ENCODE measurements around the gene KIF12. TPM values are rescaled to one million over a fixed set of nuclear protein-coding genes. Genes with fewer than 3 reads are reported as not detected.

The KIF12 gene
- total and polyA plus RNA-seq, 2 of the 8 experiments (the other 6 are each of a cell fraction or from before 2014, with no cell fraction given): 2.9 to 3.9 TPM

- peak in 1 of 2 experiments; percentile 45 for DNase-seq (ENCODE audit: low read depth in 1 of 2, low spot score in 2 of 2)
- Histone ChIP-seq H2AFZ (ENCODE audit: low read length) (no peak overlapping the region), H3K79me2 (ENCODE audit: control insufficient read depth in 1 of 2, insufficient read depth in 2 of 2, low read length in 2 of 2) (no peaks in the 10 kb centered on the region), H3K4me1 (replicated peaks in 1 of 4; ENCODE audit: control insufficient read depth in 3 of 4, insufficient read depth in 4 of 4, low read length in 3 of 4) (no peaks in the 10 kb centered on the region), H2BK12ac (ENCODE audit: low read depth, low read length) (no peak overlapping the region), H3K36me3 (ENCODE audit: control insufficient read depth in 2 of 4, insufficient read depth in 4 of 4, low read length in 3 of 4) (no peaks in the 10 kb centered on the region), H2AK5ac (ENCODE audit: low read depth, low read length) (no peak overlapping the region), H2BK20ac (ENCODE audit: low read length) (no peak overlapping the region), H3K9me3 (ENCODE audit: insufficient read depth in 2 of 2, low read depth in 1 of 2, low read length in 1 of 2) (no peaks in the 10 kb centered on the region), H4K8ac (ENCODE audit: extremely low read depth, insufficient read depth, low read length) (no peak overlapping the region), H3K23me2 (ENCODE audit: low read depth, low read length) (no peaks in the 10 kb centered on the region), H4K5ac (ENCODE audit: insufficient read length, low read depth, low read length) (no peak overlapping the region), H2BK5ac (ENCODE audit: low read depth, low read length) (no peak overlapping the region), H3K23ac (ENCODE audit: insufficient read length) (no peak overlapping the region), H3K56ac (replicated peaks; ENCODE audit: insufficient read length, low read depth, low read length) (no peak overlapping the region), H4K91ac (replicated peaks; ENCODE audit: insufficient read length, low read length) (no peak overlapping the region), H2BK15ac (ENCODE audit: low read length) (no peak overlapping the region), H3K4ac (replicated peaks; ENCODE audit: insufficient read length, low read depth, low read length) (no peak overlapping the region), H3K27ac (ENCODE audit: low read depth, low read length) (no peak overlapping the region), H3K4me2 (ENCODE audit: insufficient read depth in 1 of 2, low read depth in 2 of 2, low read length in 2 of 2) (no peak overlapping the region), H2BK120ac (replicated peaks; ENCODE audit: low read depth, low read length) (no peak overlapping the region), H3K79me1 (ENCODE audit: low read depth, low read length) (no peaks in the 10 kb centered on the region), H3K18ac (ENCODE audit: extremely low read depth, low read length) (no peak overlapping the region), H3K27me3 (replicated peaks in 1 of 4; ENCODE audit: control insufficient read depth in 3 of 4, extremely low read depth in 1 of 4, insufficient read depth in 3 of 4, low read length in 3 of 4) (no peaks in the 10 kb centered on the region), H3K4me3 (ENCODE audit: extremely low read depth in 1 of 4, insufficient read depth in 2 of 4, low read depth in 3 of 4, low read length in 4 of 4) (no peak overlapping the region), H3K9ac (replicated peaks in 1 of 4; ENCODE audit: extremely low read depth in 1 of 4, low read depth in 3 of 4, low read length in 3 of 4) (no peak overlapping the region), H3K14ac (ENCODE audit: insufficient read length) (no peak overlapping the region), H4K20me1 (replicated peaks in 1 of 2; ENCODE audit: control insufficient read depth in 1 of 2, insufficient read depth in 2 of 2, low read length in 2 of 2) (no peaks in the 10 kb centered on the region)
- POLR2A ChIA-PET (ENCODE audit: partially characterized antibody): interaction anchor here (1.0 kb wide), 1 partner anchor 10 kb away, joined by 3 read pairs; no protein-coding TSS in a partner anchor
- CTCF ChIA-PET (ENCODE audit: partially characterized antibody): interaction anchor here (1.0 to 2.5 kb wide), 5 partner anchors 11 to 323 kb away, joined by 3 to 9 read pairs (median 4); no protein-coding TSS in a partner anchor
- TF ChIP-seq NRF1 (IDR thresholded peaks at IDR 0.05; ENCODE audit: low read depth, low read length) (no peak), ASH2L (IDR thresholded peaks at IDR 0.05; ENCODE audit: low read length) (no peak), JUN (IDR thresholded peaks at IDR 0.05; ENCODE audit: low read depth, low read length) (no peak), E2F6 (IDR thresholded peaks at IDR 0.05) (no peak)
- 83% methylated on average over 9 of the region's 9 CpGs; no CpG with 5 or more reads in 1 of the 2 experiments for WGBS, 2 experiments (ENCODE audit: extremely low coverage in 1 of 2, insufficient coverage in 1 of 2, insufficient read length in 1 of 2, insufficient replicate concordance in 2 of 2, low coverage in 1 of 2, low lambda C conversion rate in 2 of 2, missing lambda C conversion rate in 1 of 2)
- FAIRE-seq: no peak
These were observed 38.4 kb downstream of the KIF12 start for GRCh38 chr9:114060711-114061110.

Data from H1 (cell line).